ENCODE measurements around the gene GNAS. TPM values are rescaled to one million over a fixed set of nuclear protein-coding genes. Genes with fewer than 3 reads are reported as not detected.

Gene GNAS
- total RNA-seq, 1 experiment from 2014 or later, result 1,108 TPM

GRCh38 chr20:58853976-58854637, 1.6 kb downstream of the GNAS start:
- DNase-seq (ENCODE audit: low read depth), result no peak

DNA sequence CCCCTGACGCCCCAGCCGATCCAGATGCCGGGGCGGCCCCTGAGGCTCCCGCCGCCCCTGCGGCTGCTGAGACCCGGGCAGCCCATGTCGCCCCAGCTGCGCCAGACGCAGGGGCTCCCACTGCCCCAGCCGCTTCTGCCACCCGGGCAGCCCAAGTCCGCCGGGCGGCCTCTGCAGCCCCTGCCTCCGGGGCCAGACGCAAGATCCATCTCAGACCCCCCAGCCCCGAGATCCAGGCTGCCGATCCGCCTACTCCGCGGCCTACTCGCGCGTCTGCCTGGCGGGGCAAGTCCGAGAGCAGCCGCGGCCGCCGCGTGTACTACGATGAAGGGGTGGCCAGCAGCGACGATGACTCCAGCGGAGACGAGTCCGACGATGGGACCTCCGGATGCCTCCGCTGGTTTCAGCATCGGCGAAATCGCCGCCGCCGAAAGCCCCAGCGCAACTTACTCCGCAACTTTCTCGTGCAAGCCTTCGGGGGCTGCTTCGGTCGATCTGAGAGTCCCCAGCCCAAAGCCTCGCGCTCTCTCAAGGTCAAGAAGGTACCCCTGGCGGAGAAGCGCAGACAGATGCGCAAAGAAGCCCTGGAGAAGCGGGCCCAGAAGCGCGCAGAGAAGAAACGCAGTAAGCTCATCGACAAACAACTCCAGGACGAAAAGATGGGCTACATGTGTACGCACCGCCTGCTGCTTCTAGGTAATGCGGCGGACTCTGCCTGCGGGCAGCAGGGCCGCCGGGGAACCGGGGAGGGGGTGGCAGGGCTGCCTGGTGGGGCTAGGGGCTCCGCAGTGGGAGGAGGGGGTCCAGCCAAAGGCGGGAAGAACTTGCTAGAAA, 2.3 kb downstream of the GNAS start:
- DNase-seq (ENCODE audit: low read depth), result no peak

DNA sequence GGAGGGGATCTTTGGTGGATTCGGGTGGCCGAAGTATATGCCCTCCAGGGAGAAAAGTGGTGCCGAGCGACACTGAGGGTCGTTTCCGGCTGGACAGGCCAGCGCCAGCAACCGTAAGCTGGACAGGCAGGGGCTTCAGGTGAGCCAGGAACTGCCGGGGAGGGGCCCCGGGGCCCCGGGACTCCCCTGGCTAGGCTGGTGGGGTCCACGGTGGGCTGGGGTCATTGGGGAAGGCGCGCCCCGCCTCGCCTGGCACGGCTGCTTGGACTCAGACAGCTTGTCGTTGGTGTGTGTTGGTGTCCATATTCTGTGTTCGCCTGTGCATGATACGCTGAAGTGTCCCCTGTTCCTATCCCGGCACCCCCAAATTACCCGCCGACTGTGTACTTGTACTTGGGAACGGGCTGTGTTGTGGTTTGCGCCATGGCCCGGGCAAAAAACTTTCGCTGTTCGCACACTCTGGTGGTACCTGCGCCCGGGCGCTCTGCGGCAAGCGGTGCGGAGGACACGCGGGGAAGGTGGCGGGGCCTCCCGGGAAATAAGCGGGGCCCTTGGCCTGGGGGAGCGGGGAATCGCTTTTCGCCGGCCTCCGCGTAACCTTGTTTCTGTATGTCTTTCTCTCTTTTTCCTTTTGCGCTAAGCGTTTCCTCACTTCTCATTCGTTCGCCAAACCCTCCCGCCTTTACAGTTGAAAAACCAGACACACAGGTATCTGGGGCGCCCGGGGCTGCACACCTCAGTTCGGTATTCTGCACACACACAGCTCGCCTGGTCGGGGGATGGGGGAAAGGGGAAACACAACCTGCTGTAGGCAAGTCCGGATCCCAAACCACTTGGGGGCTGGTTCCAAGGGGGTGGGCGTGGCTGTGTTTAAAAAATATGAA, 3.2 kb downstream of the GNAS start:
- no peak for DNase-seq (ENCODE audit: low read depth)

DNA sequence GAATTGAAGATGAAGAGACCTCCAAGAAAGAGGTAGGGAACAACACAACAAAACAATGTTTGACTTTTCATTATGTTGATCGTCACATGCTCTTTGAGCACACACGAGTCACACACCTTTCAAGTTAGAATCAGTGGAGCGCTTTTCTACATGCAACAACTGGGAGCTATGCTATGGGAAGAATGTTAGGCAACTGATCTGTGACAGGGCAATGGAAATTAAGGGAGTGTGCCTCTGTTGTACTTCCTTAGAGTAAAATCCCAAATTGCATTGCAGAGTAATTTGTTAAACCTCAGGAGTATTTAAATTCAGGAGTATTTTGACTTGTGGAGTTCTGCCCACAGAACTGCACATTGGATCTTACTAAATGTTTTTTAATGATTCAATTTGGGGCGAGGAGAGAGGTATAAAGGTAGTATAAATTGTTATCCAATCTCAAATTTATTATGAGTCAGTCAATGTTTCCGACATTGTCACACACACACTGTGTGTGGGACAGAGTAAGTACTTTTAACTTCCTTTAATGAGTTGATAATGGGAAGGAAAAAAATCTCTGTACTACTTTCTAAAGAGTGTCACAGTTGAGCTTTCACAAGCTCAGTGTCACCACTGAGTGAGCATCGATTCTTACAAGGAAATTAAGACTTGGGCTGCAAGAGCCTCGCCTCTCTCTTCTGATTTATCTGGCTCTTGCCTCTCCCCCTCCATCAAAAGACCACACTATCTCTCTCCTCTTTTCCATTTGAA, 10.7 kb downstream of the GNAS start:
- DNase-seq (ENCODE audit: low read depth), result no peak

DNA sequence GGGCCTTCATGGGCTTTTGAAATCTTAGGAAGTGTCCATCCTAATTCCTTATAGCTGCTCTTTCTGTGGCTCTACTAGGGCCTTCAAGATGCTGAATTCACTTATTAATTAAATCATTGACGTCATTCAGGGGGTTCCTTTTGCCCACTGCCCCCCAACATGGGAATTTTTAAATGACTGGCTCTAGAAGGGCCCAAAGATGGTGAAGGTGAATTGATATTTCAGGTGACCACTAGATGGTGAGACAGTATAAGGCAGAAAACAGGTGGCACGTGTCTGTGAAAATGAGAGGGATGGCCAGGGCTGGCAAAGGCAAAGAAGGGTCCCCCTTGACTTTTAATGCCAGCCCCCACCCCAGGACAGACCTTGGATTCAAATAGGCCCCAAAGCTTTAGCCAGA, 11.8 kb downstream of the GNAS start:
- DNase-seq (ENCODE audit: low read depth), result no peak

GRCh38 chr20:58865843-58866242, 13.3 kb downstream of the GNAS start:
- DNase-seq (ENCODE audit: low read depth), result no peak

GRCh38 chr20:58867211-58867610, 14.7 kb downstream of the GNAS start:
- no peak for DNase-seq (ENCODE audit: low read depth)

DNA sequence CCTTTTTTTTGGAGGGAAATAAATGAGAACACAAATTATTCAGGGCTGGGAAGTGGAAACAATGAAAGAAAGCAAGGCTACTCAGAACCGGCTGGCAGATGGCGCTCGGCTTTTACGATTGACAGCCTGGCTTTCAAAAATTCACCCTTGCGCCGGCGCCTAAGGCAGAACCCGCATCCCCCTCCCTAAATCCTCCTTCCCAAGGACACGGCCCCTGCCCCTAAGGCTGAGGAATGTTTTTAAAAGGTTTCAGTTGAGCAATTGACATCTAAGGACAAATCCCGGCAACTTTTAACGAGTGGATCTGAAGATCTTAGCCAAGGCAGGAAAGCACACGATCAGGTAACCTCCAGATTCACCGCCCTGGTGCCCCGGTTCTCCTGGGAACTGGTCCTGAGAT, 16.3 kb downstream of the GNAS start:
- DNase-seq (ENCODE audit: low read depth), result peak; percentile 44

- DNase-seq (ENCODE audit: low read depth), result no peak
Measured at GRCh38 chr20:58869662-58870227, 17.2 kb downstream of the GNAS start.

DNA sequence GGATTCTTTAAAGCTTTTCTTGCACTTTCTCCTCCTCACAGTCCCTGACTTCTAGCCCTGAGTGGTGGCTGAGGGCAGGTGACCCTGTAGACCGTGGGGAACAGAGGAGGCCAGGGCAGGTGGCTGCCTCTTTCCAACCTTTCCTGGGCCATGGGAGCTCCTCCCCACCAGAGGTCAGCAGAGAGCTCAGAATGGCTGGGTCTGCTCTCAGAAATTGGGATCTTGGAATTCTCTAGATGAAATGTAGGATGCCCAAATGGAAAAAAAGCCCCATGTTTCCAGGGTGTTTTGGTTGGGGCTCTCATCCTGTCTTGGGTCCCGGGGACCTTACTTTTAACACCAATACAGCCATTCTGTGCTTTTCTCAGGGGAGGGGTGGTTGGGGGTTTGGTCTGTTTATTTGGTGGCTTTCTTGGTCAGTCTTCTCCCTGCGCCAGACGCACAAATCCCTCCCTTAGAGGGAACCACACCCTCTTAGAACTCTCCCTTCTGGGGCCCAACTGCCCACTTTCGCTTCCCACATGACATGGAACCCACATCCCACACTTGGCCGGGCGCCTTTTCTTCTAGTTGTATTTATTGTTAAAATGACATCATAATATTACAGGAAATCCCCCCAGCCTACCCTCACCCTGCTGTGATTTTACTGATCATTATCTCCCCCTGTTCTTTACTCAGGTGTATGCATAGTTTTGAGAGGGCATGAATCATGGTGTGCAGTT, 17.9 kb downstream of the GNAS start:
- peak; percentile 68 for DNase-seq (ENCODE audit: low read depth)

DNA sequence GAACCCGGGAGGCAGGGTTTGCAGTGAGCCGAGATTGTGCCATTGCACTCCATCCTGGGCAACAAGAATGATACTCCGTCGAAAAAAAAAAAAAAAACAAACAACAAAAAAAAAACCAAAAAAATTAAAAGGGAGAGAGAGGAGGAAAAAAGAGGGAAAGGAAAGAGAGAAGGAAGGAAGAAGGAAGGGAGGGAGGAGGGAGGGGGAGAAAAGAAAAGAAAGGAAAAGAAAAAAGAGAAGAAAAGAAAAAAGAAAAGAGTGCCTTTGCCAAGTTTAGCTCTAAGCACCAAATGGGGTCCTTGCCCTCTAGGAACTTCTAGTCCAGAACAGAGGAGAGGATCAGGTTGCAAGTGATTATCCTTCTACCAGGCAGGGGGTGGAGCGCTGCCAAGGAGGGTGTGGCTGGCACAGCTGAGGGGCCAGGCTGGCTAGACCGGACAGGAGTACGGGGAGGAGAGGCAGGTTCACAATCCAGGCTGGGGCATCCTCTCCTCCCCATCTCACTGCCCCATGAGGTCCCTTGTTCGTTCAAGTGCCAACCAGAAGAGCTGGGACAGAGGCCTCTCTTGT, 19.1 kb downstream of the GNAS start:
- DNase-seq (ENCODE audit: low read depth), result no peak

- DNase-seq (ENCODE audit: low read depth), result no peak
Measured at GRCh38 chr20:58874469-58874868, 22.0 kb downstream of the GNAS start.

DNA sequence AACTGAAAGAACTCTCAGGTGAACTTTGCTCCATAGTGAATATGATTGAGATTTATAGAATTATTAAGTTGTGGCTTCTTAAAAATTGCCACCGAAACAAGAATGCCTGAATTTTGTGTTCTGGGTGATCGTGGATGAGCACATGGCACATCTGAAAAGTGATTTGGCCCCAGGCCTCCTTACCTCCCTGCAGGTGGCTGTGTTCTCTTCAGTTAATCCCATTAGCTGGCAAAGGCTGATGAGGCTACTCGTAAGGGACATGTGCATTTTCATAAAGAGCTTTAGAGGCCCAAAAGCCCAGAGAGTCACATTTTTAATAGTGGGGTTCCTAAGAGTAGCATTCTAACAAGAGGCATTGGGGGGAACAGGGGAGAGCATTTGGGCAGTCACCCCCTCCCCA, 22.6 kb downstream of the GNAS start:
- DNase-seq (ENCODE audit: low read depth), result no peak

DNA sequence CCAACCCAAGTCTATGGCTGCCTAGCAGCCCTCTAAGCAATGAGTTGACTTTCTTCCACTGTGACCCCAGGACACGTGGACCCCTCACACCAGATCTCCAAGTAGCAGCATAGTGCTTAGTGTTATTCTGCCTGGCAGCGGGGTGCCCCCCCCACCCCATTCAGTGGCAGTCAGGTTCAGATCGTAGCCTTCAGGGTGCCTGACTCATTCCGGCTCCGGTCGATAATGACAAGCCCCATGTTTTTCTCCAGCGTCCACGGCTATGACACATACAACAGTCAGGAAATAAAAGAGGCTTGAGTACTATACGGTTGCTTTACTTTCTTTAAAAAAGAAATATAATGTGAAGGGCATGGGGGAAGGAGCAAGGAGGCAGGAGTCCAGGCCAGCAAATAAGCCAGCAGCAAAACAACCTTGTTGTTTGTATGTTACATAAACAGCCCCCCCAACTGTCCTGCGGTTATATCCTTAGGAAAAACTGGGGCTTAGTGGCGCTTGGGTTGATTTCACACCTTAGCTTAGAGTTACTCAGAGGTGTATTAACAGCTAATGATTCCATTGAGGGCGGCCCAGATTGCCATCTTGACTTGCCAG, 23.1 kb downstream of the GNAS start:
- DNase-seq (ENCODE audit: low read depth), result peak; percentile 89

DNA sequence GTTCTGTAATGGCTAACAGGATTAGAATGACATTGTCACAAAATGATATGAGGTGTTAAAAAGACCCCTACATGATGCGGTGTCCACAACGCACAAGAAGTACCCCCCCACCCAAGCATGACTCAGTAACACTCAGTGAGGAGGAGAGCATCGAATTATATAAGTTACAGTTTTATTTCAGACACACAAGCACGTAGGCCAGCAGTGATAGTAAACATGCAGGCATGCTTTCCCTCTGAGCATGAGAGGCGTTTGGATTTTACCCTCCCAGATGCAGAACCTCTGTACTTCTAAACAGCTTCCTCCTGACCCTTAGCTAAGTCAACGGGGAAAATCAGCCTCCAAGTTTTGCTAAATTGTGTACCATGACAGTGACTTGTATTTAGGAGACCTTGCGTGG, 23.9 kb downstream of the GNAS start:
- DNase-seq (ENCODE audit: low read depth), result no peak

DNA sequence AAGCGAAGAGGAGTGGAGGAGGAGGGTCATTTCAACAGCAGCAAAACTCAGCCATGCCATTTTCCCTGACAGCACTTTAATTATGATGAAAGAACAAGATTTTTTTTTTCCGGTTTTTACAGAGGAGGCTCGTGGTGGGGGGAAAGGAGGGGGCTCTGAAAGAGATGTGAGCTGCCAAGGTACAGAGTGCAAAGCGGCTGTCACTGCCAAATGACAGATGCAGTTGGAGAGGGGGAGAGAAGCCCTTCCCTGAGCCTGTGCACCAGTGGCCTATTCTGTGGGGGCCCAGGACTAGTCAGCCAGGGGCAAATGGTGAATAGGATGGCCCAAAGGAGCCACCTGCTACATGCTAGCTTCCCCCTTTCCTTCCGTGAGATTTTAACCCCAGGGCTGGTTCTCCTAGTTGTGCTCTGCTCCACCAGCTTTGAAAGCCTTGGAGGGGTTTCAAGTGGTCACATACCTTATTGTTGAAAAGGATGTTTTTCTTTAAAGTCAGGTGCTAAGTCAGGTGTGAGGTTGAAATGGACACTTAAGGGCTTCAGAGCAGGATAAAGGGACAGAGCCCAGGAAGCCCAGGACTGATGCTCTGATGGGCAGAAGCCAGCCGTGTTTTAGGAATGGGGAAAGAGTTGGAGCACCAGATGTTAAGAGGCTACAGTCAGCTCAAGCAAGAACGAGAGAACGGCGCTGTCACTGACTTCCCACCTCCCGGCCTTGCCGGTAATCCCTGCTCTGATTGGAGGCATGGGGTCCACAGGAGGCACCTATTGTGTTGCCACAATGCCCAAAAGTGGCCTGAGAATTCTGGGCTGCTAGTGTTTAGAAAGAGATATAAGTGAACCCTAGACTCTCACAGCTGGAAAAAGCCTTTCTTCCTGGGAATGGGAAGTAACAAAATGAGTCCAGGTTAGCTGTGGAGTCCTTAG, 24.8 kb downstream of the GNAS start:
- no peak for DNase-seq (ENCODE audit: low read depth)

DNA sequence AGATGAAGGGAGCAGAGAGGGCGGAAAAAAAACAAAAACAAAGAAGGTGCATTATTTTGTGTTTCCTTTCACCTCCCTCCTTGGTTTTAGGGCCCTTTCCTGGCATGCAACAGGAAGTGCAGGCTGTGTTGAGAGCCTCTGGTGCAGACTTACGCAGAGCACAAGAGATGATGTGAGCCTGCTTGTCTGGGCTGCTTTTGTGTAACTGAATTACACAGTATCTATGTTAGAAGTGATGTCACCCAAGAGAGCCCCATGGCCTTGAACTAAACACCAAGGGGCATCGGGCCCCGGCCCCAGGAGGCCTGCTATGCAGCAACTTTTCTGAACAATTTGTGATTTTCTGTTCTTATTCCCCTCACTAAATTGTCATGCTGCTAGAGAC, 25.5 kb downstream of the GNAS start:
- no peak for DNase-seq (ENCODE audit: low read depth)

- DNase-seq (ENCODE audit: low read depth), result no peak
Measured at GRCh38 chr20:58878399-58878798, 25.9 kb downstream of the GNAS start.

DNA sequence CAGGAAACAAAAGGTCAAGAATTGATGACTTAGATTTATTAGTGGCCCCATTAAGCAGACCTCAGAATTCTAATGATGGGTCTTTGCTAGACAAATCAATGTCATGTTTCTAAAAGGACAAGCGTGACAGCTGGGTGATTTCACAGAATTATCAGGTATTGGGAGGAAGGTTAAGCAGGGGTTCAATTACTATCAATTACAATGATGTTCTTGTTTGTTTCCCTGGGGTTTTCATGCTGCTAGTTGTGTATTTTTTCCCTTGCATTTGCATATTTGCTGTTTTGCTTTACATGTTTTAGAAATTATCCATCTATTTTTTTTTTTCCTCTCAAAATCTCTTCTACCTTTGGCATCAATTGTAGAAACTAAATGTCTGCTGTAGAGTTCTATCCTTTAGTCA, 27.9 kb downstream of the GNAS start:
- no peak for DNase-seq (ENCODE audit: low read depth)
